Stimulated activated memory B cell treated with anti-CD40 and anti-IgM and Interleukin-4, amounts not matched to agents 10 μg/mL and 1 μg/mL and 100 μg/mL, for 72 hours (primary cell): ENCODE results near the gene CDK12.
"Not testable (repeated sequence)": the region's sequence is repeated elsewhere in the genome, so short reads cannot be mapped to it uniquely, and the experiment has no call there.

ENCODE experiments used
- ATAC-seq: fragments of 150-1000 bp; cut with Tn5 transposase; 2 replicates; pipeline ENCODE4 v1.10.0; 2021
- H3K27ac Mint-ChIP-seq: one replicate; pipeline ENCODE4 v1.8.0; 2022; ENCODE audit warnings: mild to moderate bottlenecking, mixed read lengths
- H3K27me3 Mint-ChIP-seq: one replicate; pipeline ENCODE4 v1.8.0; 2022; ENCODE audit warnings: mixed read lengths
- H3K36me3 Mint-ChIP-seq: one replicate; pipeline ENCODE4 v1.8.0; 2022; ENCODE audit warnings: mixed read lengths
- H3K4me1 Mint-ChIP-seq: one replicate; pipeline ENCODE4 v1.8.0; 2022; ENCODE audit warnings: mixed read lengths
- H3K4me3 Mint-ChIP-seq: one replicate; pipeline ENCODE4 v1.8.0; 2022; ENCODE audit warnings: mild to moderate bottlenecking, moderate library complexity, mixed read lengths
- H3K9me3 Mint-ChIP-seq: one replicate; pipeline ENCODE4 v1.8.0; 2022; ENCODE audit warnings: mixed read lengths

CDK12 gene

DNA sequence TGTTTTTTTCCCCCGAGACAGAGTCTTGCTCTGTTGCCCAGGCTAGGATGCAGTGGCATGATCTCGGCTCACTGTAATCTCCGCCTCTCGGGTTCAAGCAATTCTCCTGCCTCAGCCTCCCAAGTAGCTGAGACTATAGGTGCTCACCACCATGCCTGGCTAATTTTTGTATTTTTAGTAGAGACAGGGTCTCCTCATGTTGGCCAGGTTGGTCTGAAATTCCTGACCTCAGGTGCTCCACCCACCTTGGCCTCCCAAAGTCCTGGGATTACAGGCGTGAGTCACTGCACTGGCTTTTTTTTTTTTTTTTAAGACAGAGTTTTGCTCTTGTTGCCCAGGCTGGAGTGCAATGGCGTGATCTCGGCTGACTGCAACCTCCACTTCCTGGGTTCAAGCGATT lies 18.3 kb downstream of the CDK12 start:
- peaks cover 18% of the 10 kb centered on the region for H3K36me3 Mint-ChIP-seq
- H3K27me3 Mint-ChIP-seq, H3K9me3 Mint-ChIP-seq, H3K4me1 Mint-ChIP-seq, ATAC-seq, H3K4me3 Mint-ChIP-seq, H3K27ac Mint-ChIP-seq: not testable (repeated sequence)

DNA sequence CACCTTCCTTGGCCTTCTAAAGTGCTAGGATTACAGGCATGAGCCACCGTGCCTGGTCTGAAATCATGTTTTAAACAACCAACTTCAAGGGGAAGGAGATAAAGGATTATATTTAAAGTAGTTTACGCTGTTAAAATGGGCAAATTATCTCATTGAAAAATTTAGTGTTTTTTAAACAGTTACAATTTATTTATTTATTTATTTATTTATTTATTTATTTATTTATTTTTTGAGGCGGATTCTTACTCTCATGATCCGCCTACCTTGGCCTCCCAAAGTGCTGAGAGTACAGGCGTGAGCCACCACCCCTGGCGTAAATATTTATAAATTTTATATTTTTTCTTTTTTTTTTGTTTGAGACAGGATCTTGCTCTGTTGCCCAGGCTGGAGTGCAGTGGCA lies 22.2 kb downstream of the CDK12 start:
- peaks cover 18% of the 10 kb centered on the region for H3K36me3 Mint-ChIP-seq
- no peak for ATAC-seq
- no peak overlapping the region for H3K4me3 Mint-ChIP-seq
- H3K27ac Mint-ChIP-seq: no peak overlapping the region
- H3K9me3 Mint-ChIP-seq: no peaks in the 10 kb centered on the region
- no peaks in the 10 kb centered on the region for H3K27me3 Mint-ChIP-seq
- peaks cover 5% of the 10 kb centered on the region for H3K4me1 Mint-ChIP-seq

DNA sequence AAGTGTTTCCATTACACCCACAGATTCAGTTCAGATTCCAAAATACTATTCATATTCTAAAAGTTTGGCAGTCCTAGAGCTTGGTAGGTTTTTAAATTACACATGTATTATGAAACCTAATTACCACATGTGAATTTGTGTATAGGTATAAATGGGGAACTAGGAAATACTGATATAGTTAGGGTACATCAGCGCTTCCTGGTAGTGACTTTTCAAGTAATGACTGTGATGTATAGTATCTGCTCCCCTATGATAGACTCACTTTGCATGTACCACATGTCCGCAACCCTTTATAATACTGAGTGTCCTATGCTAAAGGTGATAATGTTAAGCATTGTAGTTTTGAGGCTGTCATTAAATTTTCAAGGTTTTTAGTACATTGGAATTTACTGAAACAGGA lies 22.9 kb downstream of the CDK12 start:
- Mint-ChIP-seq H3K9me3 (no peaks in the 10 kb centered on the region), H3K4me3 (no peak overlapping the region), H3K27me3 (no peaks in the 10 kb centered on the region), H3K27ac (no peak overlapping the region), H3K4me1 (peaks cover 5% of the 10 kb centered on the region), H3K36me3 (peaks cover 18% of the 10 kb centered on the region)
- ATAC-seq: peak; percentile 93

DNA sequence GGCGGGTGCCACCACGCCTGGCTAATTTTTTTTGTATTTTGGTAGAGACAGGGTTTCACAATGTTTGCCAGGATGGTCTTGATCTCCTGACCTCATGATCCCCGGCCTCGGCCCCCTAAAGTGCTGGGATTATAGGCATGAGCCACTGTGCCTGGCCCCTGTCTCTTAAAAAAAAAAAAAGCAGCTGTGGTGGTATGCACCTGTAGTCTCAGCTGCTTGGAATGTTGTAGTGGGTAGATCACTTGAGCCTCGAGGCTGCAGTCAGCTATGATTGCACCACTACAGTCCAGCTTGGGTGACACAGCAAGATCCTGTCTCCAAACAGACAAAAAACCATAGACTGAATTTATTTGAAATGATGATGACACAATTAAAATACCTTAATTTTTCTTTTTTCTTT lies 24.3 kb downstream of the CDK12 start:
- no peak for ATAC-seq
- Mint-ChIP-seq H3K9me3 (no peaks in the 10 kb centered on the region), H3K27ac (no peak overlapping the region), H3K4me3 (no peak overlapping the region), H3K4me1 (peaks cover 5% of the 10 kb centered on the region), H3K36me3 (peaks cover 16% of the 10 kb centered on the region), H3K27me3 (no peaks in the 10 kb centered on the region)

DNA sequence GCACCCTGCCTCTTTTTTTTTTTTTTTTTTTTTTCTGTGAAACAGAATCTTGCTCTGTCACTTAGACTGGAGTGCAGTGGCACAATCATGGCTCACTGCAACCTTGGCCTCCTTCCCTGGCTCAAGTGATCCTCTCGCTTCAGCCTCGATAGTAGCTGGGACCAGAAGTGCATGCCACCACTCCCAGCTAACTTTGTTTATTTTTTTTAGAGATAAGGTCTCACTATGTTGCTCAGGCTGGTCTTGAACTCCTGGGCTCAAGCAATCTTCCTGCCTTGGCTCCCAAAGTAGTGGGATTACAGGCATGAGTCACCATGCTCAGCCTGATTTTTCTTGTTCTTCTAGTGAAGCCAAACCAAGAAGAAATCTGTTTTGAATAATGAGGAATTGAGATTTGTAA lies 25.0 kb downstream of the CDK12 start:
- peaks cover 5% of the 10 kb centered on the region for H3K4me1 Mint-ChIP-seq
- H3K27me3 Mint-ChIP-seq: no peaks in the 10 kb centered on the region
- peaks cover 17% of the 10 kb centered on the region for H3K36me3 Mint-ChIP-seq

DNA sequence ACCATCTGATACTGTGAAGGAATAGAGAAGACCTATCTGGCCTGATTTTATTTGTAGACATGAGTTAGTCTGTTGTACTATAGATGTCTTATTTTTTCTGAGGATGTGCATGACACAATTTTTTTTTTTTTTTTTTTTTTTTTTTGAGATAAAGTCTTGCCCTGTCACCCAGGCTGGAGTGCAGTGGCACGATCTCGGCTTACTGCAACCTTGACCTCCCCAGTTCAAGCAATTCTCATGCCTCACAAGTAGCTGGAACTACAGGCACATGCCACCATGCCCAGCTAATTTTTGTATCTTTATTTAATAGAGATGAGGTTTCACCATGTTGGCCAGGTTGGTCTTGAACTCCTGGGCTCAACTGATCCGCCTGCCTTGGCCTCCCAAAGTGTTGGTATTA lies 26.2 kb downstream of the CDK12 start:
- not testable (repeated sequence) for H3K4me3 Mint-ChIP-seq, H3K27me3 Mint-ChIP-seq, H3K9me3 Mint-ChIP-seq, H3K27ac Mint-ChIP-seq, ATAC-seq, H3K4me1 Mint-ChIP-seq
- H3K36me3 Mint-ChIP-seq: peaks cover 13% of the 10 kb centered on the region

More for the DNA sequence above, 25.0 kb downstream of the CDK12 start:
- Mint-ChIP-seq H3K27ac (no peak overlapping the region), H3K9me3 (no peaks in the 10 kb centered on the region), H3K4me3 (no peak overlapping the region)
- no peak for ATAC-seq

DNA sequence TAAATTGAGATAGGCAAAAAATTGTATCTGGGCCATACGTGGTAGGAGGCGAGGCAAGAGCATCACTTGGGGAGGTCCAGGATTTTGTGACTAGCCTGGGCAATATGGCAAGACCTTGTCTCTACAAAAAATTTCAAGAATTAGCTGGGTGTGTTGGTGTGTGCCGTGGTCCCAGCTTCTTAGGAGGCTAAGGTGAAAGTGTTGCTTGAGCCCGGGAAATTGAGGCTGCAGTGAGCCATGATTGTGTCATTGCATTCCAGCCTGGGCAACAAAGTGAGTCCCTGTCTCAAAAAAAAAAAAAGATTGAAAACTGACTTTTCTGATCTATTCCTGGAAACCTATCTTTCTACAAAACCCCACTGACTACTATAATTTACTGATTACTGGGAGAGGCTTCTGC lies 26.7 kb downstream of the CDK12 start:
- peaks cover 18% of the 10 kb centered on the region for H3K36me3 Mint-ChIP-seq
- no peaks in the 10 kb centered on the region for H3K27me3 Mint-ChIP-seq
- H3K9me3 Mint-ChIP-seq: no peaks in the 10 kb centered on the region

DNA sequence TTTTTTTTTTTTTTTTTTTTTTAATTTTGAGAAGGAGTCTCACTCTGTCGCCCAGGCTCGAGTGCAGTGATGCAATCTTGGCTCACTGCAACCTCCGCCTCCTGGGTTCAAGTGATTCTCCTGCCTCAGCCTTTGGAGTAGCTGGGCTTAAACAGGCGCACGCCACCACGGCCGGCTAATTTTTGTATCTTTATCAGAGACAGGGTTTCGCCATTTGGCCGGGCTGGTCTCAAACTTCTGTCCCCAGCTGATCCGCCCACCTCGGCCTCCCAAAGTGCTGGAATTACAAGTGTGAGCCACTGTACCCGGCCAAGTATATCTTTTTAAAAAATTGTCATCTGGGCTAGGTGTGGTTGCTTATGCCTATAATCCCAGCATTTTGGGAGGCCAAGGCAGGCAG lies 35.6 kb downstream of the CDK12 start:
- not testable (repeated sequence) for H3K27ac Mint-ChIP-seq, H3K4me3 Mint-ChIP-seq, H3K4me1 Mint-ChIP-seq, H3K9me3 Mint-ChIP-seq, ATAC-seq, H3K27me3 Mint-ChIP-seq
- H3K36me3 Mint-ChIP-seq: peaks cover 51% of the 10 kb centered on the region

More for the DNA sequence above, 26.7 kb downstream of the CDK12 start:
- no peak for ATAC-seq
- H3K27ac Mint-ChIP-seq: no peak overlapping the region
- peaks cover 5% of the 10 kb centered on the region for H3K4me1 Mint-ChIP-seq
- no peak overlapping the region for H3K4me3 Mint-ChIP-seq

DNA sequence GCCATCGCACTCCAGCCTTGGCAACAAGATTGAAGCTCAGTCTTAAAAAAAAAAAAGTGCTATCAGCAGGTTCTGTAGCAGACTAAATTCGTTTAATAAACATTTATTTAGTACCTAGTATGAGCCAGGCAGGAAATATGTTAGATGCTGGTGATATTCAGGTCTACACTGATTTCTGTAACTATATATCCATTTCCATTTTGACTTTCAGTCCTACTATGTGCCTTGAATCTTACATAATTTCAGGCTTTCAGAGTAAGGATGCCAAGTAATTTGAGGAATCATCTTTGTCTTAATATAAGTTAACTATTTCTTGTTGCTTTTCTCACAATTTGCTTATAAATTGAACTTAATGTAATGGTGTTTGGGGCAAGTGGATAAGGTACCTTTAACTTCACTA lies 46.2 kb downstream of the CDK12 start:
- Mint-ChIP-seq H3K4me3 (no peak overlapping the region), H3K9me3 (no peaks in the 10 kb centered on the region), H3K4me1 (no peaks in the 10 kb centered on the region), H3K27me3 (no peaks in the 10 kb centered on the region), H3K27ac (no peak overlapping the region), H3K36me3 (peaks cover 64% of the 10 kb centered on the region)
- no peak for ATAC-seq

DNA sequence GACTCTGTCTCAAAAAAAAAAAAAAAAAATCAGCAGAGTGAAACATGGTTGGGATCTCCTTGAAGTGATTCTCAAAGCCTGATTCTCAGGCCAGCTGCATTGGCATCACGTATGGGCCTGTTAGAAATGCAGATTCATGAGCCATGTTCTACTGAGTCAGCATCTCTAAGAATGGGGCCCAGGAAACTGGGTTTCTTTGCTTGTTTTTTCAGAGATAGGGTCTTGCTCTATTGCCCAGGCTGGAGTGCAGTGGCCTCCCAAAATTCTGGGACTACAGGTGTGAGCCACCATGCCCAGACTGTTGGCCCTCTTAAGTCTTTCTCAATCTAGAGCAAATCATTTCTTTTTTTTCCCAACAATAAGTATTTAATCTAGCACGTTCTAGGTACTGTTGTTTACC lies 47.7 kb downstream of the CDK12 start:
- ATAC-seq: no peak
- Mint-ChIP-seq H3K9me3 (no peaks in the 10 kb centered on the region), H3K27ac (no peak overlapping the region), H3K27me3 (no peaks in the 10 kb centered on the region), H3K4me3 (no peak overlapping the region), H3K4me1 (no peaks in the 10 kb centered on the region), H3K36me3 (peaks cover 61% of the 10 kb centered on the region)

DNA sequence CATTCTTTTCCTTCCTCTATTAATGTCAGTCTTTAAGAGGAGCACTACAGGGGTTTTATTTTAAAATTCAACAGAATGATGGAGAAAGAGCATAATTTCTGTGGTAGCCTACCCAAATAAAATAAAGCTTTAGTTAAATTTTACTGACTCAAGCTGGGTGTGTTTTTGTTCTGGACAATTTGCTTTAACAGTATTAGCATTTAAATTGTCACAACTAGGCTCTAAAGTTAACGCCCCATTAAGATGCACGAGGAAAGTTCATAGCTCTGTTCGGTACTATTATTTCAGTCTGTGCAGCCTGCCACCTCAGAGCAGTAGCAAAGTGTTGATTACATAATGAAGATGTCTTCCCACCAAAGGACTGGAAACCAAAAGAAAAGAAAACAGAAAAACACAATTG lies 52.0 kb downstream of the CDK12 start:
- Mint-ChIP-seq H3K4me1 (no peaks in the 10 kb centered on the region), H3K27ac (peak overlapping the region; percentile 16), H3K9me3 (no peaks in the 10 kb centered on the region), H3K27me3 (no peaks in the 10 kb centered on the region), H3K4me3 (no peak overlapping the region), H3K36me3 (peaks cover 62% of the 10 kb centered on the region)
- no peak for ATAC-seq

DNA sequence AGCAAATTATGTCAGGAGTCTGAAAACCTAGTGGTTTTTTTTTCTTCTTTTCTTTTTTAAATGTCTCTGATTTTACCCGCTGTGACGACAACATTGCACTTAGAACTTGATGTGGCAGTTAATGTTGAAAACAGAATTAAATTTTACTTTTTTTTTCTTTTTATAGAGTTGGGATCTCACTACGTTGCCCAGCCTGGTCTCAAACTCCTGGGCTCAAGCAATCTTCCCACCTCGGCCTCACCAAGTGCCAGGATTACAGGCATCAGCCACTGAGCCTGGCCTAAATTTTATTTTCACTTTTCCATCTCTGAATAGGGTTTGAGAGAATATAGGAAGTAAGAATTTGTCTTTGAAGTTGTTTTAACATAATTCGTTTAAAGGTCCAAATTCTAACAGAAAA lies 52.6 kb downstream of the CDK12 start:
- no peaks in the 10 kb centered on the region for H3K9me3 Mint-ChIP-seq
- H3K4me1 Mint-ChIP-seq: no peaks in the 10 kb centered on the region
- H3K27ac Mint-ChIP-seq: no peak overlapping the region
- no peaks in the 10 kb centered on the region for H3K27me3 Mint-ChIP-seq
- ATAC-seq: no peak
- no peak overlapping the region for H3K4me3 Mint-ChIP-seq
- H3K36me3 Mint-ChIP-seq: peaks cover 62% of the 10 kb centered on the region

DNA sequence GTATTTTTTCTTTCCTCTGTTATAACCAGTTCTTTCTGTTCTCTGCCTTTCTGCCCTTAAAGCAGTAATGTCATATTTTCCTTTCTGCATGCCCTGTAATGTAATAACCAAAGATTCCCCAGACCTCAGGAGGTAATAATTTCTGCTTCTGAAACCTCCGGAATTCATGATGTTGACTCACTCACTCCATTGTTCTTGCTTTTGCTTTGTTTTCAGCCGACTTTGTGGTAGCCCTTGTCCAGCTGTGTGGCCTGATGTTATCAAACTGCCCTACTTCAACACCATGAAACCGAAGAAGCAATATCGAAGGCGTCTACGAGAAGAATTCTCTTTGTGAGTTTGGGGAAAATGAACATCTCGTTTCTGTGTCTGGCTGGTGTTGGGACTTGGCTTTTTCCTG lies 55.9 kb downstream of the CDK12 start:
- Mint-ChIP-seq H3K27ac (no peak overlapping the region), H3K4me3 (no peak overlapping the region), H3K36me3 (peaks cover 38% of the 10 kb centered on the region), H3K4me1 (no peaks in the 10 kb centered on the region), H3K27me3 (no peaks in the 10 kb centered on the region), H3K9me3 (no peaks in the 10 kb centered on the region)
- no peak for ATAC-seq

DNA sequence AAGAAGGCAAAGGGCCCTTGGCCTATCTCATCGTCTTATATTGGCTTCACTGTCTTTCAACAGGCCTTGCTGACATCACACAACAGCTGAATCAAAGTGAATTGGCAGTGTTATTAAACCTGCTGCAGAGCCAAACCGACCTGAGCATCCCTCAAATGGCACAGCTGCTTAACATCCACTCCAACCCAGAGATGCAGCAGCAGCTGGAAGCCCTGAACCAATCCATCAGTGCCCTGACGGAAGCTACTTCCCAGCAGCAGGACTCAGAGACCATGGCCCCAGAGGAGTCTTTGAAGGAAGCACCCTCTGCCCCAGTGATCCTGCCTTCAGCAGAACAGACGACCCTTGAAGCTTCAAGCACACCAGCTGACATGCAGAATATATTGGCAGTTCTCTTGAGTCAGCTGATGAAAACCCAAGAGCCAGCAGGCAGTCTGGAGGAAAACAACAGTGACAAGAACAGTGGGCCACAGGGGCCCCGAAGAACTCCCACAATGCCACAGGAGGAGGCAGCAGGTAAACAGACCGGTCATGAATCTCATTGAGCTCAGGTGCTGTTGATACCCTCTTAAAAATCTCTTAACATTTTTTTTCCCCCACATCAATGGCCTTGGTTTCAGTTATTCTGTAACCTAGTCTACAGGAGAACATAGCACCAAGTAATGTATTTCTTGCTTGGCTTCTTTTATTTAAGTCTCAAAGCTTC lies 64.7 kb downstream of the CDK12 start:
- Mint-ChIP-seq H3K4me3 (no peak overlapping the region), H3K9me3 (no peaks in the 10 kb centered on the region), H3K27me3 (no peaks in the 10 kb centered on the region), H3K27ac (no peak overlapping the region), H3K36me3 (peaks cover 40% of the 10 kb centered on the region), H3K4me1 (no peaks in the 10 kb centered on the region)
- ATAC-seq: no peak

DNA sequence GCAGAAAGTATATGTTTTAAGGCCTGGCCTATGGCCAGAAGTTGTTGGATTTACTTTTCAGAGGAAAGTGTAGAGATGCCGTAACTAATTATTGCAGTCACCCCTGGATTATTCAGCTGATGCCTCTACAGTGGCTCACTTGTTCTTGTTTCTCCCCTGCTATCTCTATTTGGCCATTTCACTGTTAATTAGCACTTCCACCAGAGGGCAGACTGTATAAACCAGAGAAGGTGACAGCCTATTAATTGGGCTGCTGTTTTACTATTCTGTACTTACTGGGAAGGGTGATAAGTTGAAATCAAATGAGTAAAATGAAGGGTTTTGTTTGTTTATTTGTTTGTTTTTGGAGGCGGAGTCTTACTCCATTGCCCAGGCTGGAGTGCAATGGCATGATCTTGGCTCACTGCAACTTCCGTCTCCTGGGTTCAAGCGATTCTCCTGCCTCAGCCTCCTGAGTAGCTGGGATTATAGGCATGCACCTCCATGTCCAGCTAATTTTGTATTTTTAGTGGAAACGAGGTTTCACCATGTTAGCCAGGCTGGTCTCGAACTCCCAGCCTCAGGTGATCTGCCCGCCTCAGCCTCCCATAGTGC lies 66.0 kb downstream of the CDK12 start:
- Mint-ChIP-seq H3K36me3 (peaks cover 52% of the 10 kb centered on the region), H3K4me3 (no peak overlapping the region), H3K9me3 (no peaks in the 10 kb centered on the region), H3K4me1 (peaks cover 11% of the 10 kb centered on the region), H3K27me3 (no peaks in the 10 kb centered on the region), H3K27ac (no peak overlapping the region)
- no peak for ATAC-seq

DNA sequence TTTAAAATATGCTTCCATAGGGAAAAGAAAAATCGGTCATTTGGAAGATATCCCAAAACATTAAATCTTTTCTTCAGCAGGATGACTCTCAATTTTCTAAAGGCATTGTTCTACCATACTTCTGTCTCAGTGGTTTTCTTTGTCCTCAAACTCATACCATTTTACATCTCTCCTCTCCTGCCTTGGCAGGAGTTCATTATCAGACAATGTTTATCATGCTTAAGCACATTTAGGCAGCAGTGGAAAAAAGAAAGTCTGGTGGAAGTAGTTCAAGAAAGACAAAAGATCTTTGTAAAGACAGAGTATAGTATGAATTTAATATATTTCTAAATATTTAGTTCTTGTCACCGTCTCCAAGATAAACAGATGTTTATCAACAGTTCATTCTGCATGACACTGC lies 68.2 kb downstream of the CDK12 start:
- H3K4me1 Mint-ChIP-seq: peaks cover 11% of the 10 kb centered on the region
- no peaks in the 10 kb centered on the region for H3K27me3 Mint-ChIP-seq
- H3K4me3 Mint-ChIP-seq: no peak overlapping the region
- ATAC-seq: no peak
- no peaks in the 10 kb centered on the region for H3K9me3 Mint-ChIP-seq
- H3K27ac Mint-ChIP-seq: no peak overlapping the region
- peaks cover 45% of the 10 kb centered on the region for H3K36me3 Mint-ChIP-seq
